K562 (cell line): ENCODE data around the gene ZNF816. TPM values are rescaled to one million over a fixed set of nuclear protein-coding genes. Genes with fewer than 3 reads are reported as not detected.
A peak's percentile ranks its signal among the peaks of the same experiment; 100 is the strongest.

Source experiments
- ARID1B ChIP-seq: fragments of 450-650 bp; IDR thresholded peaks from 2 replicates; pipeline ENCODE4 v1.6.1; 2016; ENCODE audit warnings: antibody characterized with exemption, mild to moderate bottlenecking, inconsistent platforms
- ARID2 ChIP-seq: fragments of 450-650 bp; IDR thresholded peaks from 2 replicates; pipeline ENCODE4 v1.6.1; 2017; ENCODE audit warnings: antibody characterized with exemption, mild to moderate bottlenecking
- ARNT ChIP-seq, 2 experiments: fragments of 450-650 bp; IDR thresholded peaks; 2 replicates each; pipeline ENCODE4 v1.6.1; 2016; ENCODE audit warnings: mild to moderate bottlenecking in 1 of 2
- CREB1 ChIP-seq, 2 experiments: sonication (generic) in 1 of 2; formaldehyde crosslinking in 1 of 2; IDR thresholded peaks; 2 replicates each; pipeline versions ENCODE4 v1.6.1 to v1.8.0; 2012 to 2022; ENCODE audit warnings: inconsistent platforms in 1 of 2, mild to moderate bottlenecking in 1 of 2, missing genetic modification reagents in 1 of 2, moderate library complexity in 1 of 2
- CREB3L1 ChIP-seq: fragments of 450-650 bp; IDR thresholded peaks from 2 replicates; pipeline ENCODE4 v1.6.1; 2014; ENCODE audit warnings: low read depth, mild to moderate bottlenecking, moderate library complexity, borderline replicate concordance
- E2F6 ChIP-seq, 2 experiments: IDR thresholded peaks; 2 replicates each; pipeline ENCODE4 v1.6.1; 2011; ENCODE audit warnings: borderline replicate concordance in 1 of 2, control low read depth in 1 of 2, low read depth in 1 of 2, low read length in 1 of 2, mild to moderate bottlenecking in 1 of 2, mixed read lengths in 1 of 2, moderate library complexity in 1 of 2; ENCODE audit not compliant: insufficient read depth in 1 of 2, insufficient read length in 1 of 2, poor library complexity in 1 of 2, severe bottlenecking in 1 of 2; ENCODE audit errors: extremely low read depth in 1 of 2
- FOXM1 ChIP-seq, 2 experiments: fragments of 450-650 bp in 1 of 2; sonication (generic) in 1 of 2; formaldehyde crosslinking in 1 of 2; IDR thresholded peaks; 2 replicates each; pipeline versions ENCODE4 v1.6.1 to v1.9.0; 2017 to 2022; ENCODE audit warnings: low read depth in 2 of 2, mild to moderate bottlenecking in 2 of 2, missing genetic modification reagents in 1 of 2, moderate library complexity in 1 of 2
- HEY1 ChIP-seq: fragments of 250-450 bp; sonication (Bioruptor Pico); IDR thresholded peaks from 2 replicates; pipeline ENCODE4 v1.5.0; 2020; ENCODE audit warnings: mild to moderate bottlenecking, moderate library complexity, borderline replicate concordance
- MCM3 ChIP-seq: fragments of 450-650 bp; IDR thresholded peaks from 2 replicates; pipeline ENCODE4 v1.6.1; 2016
- MEF2A ChIP-seq: IDR thresholded peaks from 2 replicates; pipeline ENCODE4 v1.6.1; 2011; ENCODE audit warnings: low read depth, mild to moderate bottlenecking, low read length, moderate library complexity; ENCODE audit not compliant: control insufficient read depth
- MYNN ChIP-seq, 2 experiments: sonication (generic); formaldehyde crosslinking in 1 of 2; IDR thresholded peaks; 2 replicates each; pipeline versions ENCODE4 v1.5.0 to v1.6.1; 2016 to 2020; ENCODE audit warnings: antibody characterized with exemption in 1 of 2, missing genetic modification reagents in 1 of 2
- NFE2L1 ChIP-seq: fragments of 450-650 bp; IDR thresholded peaks from 2 replicates; pipeline ENCODE4 v1.6.1; 2016; ENCODE audit warnings: missing genetic modification characterization, low read depth, mild to moderate bottlenecking, missing compliant biosample characterization, moderate library complexity, borderline replicate concordance
- NFXL1 ChIP-seq: fragments of 450-650 bp; formaldehyde crosslinking; IDR thresholded peaks from 2 replicates; pipeline ENCODE4 v1.4.0; 2021; ENCODE audit warnings: mild to moderate bottlenecking
- PYGO2 ChIP-seq: fragments of 450-650 bp; IDR thresholded peaks from 2 replicates; pipeline ENCODE4 v1.6.1; 2016; ENCODE audit warnings: mild to moderate bottlenecking, missing genetic modification characterization, moderate library complexity, missing compliant biosample characterization
- RUNX1 ChIP-seq: sonication (generic); IDR thresholded peaks from 2 replicates; pipeline ENCODE4 v1.6.1; 2016; ENCODE audit warnings: antibody characterized with exemption, low read depth
- SRSF9 ChIP-seq: fragments of 200-400 bp; formaldehyde crosslinking; IDR thresholded peaks from 2 replicates; pipeline ENCODE4 v1.6.1; 2017; ENCODE audit warnings: low read depth, low read length, borderline replicate concordance
- STAT5A ChIP-seq: IDR thresholded peaks from 2 replicates; pipeline ENCODE4 v1.6.1; 2012; ENCODE audit warnings: low read length, inconsistent platforms, borderline replicate concordance
- TAL1 ChIP-seq: fragments of 450-650 bp; IDR thresholded peaks from 2 replicates; pipeline ENCODE4 v1.6.1; 2016; ENCODE audit warnings: mild to moderate bottlenecking
- USF2 ChIP-seq: sonication (generic); formaldehyde crosslinking; IDR thresholded peaks from 2 replicates; pipeline ENCODE4 v1.5.0; 2020; ENCODE audit warnings: missing genetic modification reagents
- ZBTB49 ChIP-seq: sonication (generic); formaldehyde crosslinking; IDR thresholded peaks from 2 replicates; pipeline ENCODE4 v1.8.0; 2022; ENCODE audit warnings: missing genetic modification reagents, mild to moderate bottlenecking, borderline replicate concordance
- ZNF586 ChIP-seq: fragments of 450-650 bp; formaldehyde crosslinking; conservative IDR thresholded peaks from 2 replicates; pipeline ENCODE4 v1.4.0; 2020; ENCODE audit warnings: mild to moderate bottlenecking, moderate library complexity
- polyA plus RNA-seq, 8 experiments: library from polyadenylated mRNA; depleted of rRNA in 4 of 8; stranded (reverse) in 5 of 8; unstranded in 3 of 8; fragments of >200 nt; fragmentation: Nextera tagmentation in 2 of 8; fragmentation: Illumina TruSeq in 1 of 8; extraction: Ambion mirVana in 2 of 8; extraction: Trizol in 1 of 8; gene quantifications; 2 replicates each; pipeline versions ENCODE4 v1.2.1 to v1.2.3, GENCODE V29; 2011 to 2014; ENCODE audit warnings: inconsistent platforms in 1 of 8, missing spikeins in 1 of 8
- total RNA-seq, 7 experiments: library from RNA; depleted of rRNA in 6 of 7; stranded (reverse); fragments of >200 nt in 6 of 7; fragmentation: Illumina TruSeq in 2 of 7; extraction: Trizol in 2 of 7; gene quantifications; 2 replicates each; pipeline versions ENCODE4 v1.2.1 to v1.2.3, GENCODE V29; 2011 to 2021; ENCODE audit warnings: low replicate concordance in 1 of 7

ZNF816 gene
- total and polyA plus RNA-seq, 9 of the 15 experiments (the other 6 are each of a cell fraction or from before 2014, with no cell fraction given) = 8.6 to 23.4 (median 13.0) TPM

GRCh38 chr19:52936151-52936953 lies 26.3 kb downstream of the ZNF816 start (continued):
- TF ChIP-seq NFE2L1 = peak; percentile 58
- peak; percentile 98 for TF ChIP-seq ARNT (IDR thresholded peaks at IDR 0.05)
- TF ChIP-seq FOXM1 (IDR thresholded peaks at IDR 0.05; ENCODE audit: low read depth) = peak; percentile 94
- 0 out of 2 replicates have a peak, but pooled peaks have one; percentile 65 for TF ChIP-seq FOXM1 (CRISPR knock-in tag; IDR thresholded peaks at IDR 0.05; ENCODE audit: low read depth)
- TF ChIP-seq PYGO2 (tag) = 0 out of 2 replicates have a peak, but pooled peaks have one; percentile 38
- no peak for TF ChIP-seq ZNF586 (CRISPR knock-in tag)
- TF ChIP-seq MCM3 = no peak
- peak; percentile 52; the same call in 1 of the 2 replicates for TF ChIP-seq CREB3L1
- TF ChIP-seq ARID2 = no peak
- peak in 1 of 2 experiments; percentile 31 for TF ChIP-seq E2F6 (IDR thresholded peaks at IDR 0.05; ENCODE audit: borderline replicate concordance in 1 of 2, extremely low read depth in 1 of 2, insufficient read depth in 1 of 2, insufficient read length in 1 of 2, low read depth in 1 of 2, low read length in 1 of 2, poor library complexity in 1 of 2, severe bottlenecking in 1 of 2)
- peak; percentile 98 for TF ChIP-seq TAL1
- peak; percentile 59; the same call in 1 of the 2 replicates for TF ChIP-seq CREB1 (IDR thresholded peaks at IDR 0.05)
- no peak for TF ChIP-seq CREB1 (CRISPR knock-in tag; IDR thresholded peaks at IDR 0.05)
- TF ChIP-seq STAT5A = peak; percentile 95
- no peak for TF ChIP-seq HEY1 (CRISPR knock-in tag)
- no peak for TF ChIP-seq USF2 (CRISPR knock-in tag)
- TF ChIP-seq MEF2A = peak; percentile 62; the same call in 1 of the 2 replicates
- peak; percentile 92 for TF ChIP-seq MYNN (IDR thresholded peaks at IDR 0.05)
- TF ChIP-seq MYNN (CRISPR knock-in tag; IDR thresholded peaks at IDR 0.05) = no peak
- TF ChIP-seq ARID1B = peak; percentile 99
- TF ChIP-seq RUNX1 = peak; percentile 40; the same call in 1 of the 2 replicates
- TF ChIP-seq SRSF9 = no peak
- no peak for TF ChIP-seq NFXL1 (CRISPR knock-in tag)
- no peak for TF ChIP-seq ZBTB49 (CRISPR knock-in tag)
